Putamen (tissue), 1 donor: ENCODE results near the gene IFT20.

Experiments
- DNase-seq: peaks from one replicate; pipeline ENCODE4 v3.0.0-alpha.2; 2016; ENCODE audit warnings: low spot score

Gene IFT20

GRCh38 chr17:28335201-28335958 is at the start of gene IFT20, which contains the start of gene TNFAIP1:
TSS of gene IFT20 (minus strand) at chr17:28335472. CDS start at chr17:28331985, 3,487 bp downstream.
TSS of gene TNFAIP1 (plus strand) at chr17:28335761. CDS start at chr17:28339522, 3,761 bp downstream.
- peak; percentile 100 for DNase-seq

GRCh38 chr17:28385037-28385400 is 49.7 kb upstream of the IFT20 start:
- no peak for DNase-seq

GRCh38 chr17:28384281-28385036 is 49.2 kb upstream of the IFT20 start:
- DNase-seq, result no peak

GRCh38 chr17:28381141-28381825 is 46.0 kb upstream of the IFT20 start:
- DNase-seq, result no peak

- no peak for DNase-seq
Observed at GRCh38 chr17:28379814-28380801, 44.8 kb upstream of the IFT20 start.

GRCh38 chr17:28372945-28373274 is 37.6 kb upstream of the IFT20 start:
- no peak for DNase-seq

GRCh38 chr17:28372203-28372944 is 37.1 kb upstream of the IFT20 start:
- no peak for DNase-seq

GRCh38 chr17:28371245-28372202 is 36.3 kb upstream of the IFT20 start, which contains the start of gene SARM1:
TSS of gene SARM1 (plus strand) at chr17:28371694. CDS start at chr17:28372033, 339 bp downstream.
- DNase-seq, result peak; percentile 88

GRCh38 chr17:28370744-28371103 is 35.5 kb upstream of the IFT20 start:
- no peak for DNase-seq

- DNase-seq, result no peak
Observed at GRCh38 chr17:28370035-28370743, 34.9 kb upstream of the IFT20 start, which contains the start of gene VTN. TSS of gene VTN (minus strand) at chr17:28370307. CDS start at chr17:28370203, 104 bp downstream.

GRCh38 chr17:28369684-28370034 is 34.4 kb upstream of the IFT20 start:
- no peak for DNase-seq

- no peak for DNase-seq
Observed at GRCh38 chr17:28368915-28369683, 33.8 kb upstream of the IFT20 start.

GRCh38 chr17:28368306-28368831 is 33.1 kb upstream of the IFT20 start:
- no peak for DNase-seq

GRCh38 chr17:28367641-28368305 is 32.5 kb upstream of the IFT20 start:
- no peak for DNase-seq

GRCh38 chr17:28366605-28367004 is 31.3 kb upstream of the IFT20 start:
- no peak for DNase-seq

GRCh38 chr17:28365487-28365886 is 30.2 kb upstream of the IFT20 start:
- no peak for DNase-seq

- DNase-seq, result no peak
Observed at GRCh38 chr17:28364665-28365363, 29.5 kb upstream of the IFT20 start, which contains the start of gene SEBOX. TSS of gene SEBOX (minus strand) at chr17:28365199. CDS start at chr17:28365151, 48 bp downstream.
